ENCODE results near the gene IQCE.

GRCh38 chr7:2644220-2644561, 85.4 kb downstream of the IQCE start:
- no peak for TF ChIP-seq YY1 (IDR thresholded peaks at IDR 0.05; ENCODE audit: extremely low read depth, insufficient replicate concordance, low read depth, low read length)
- no peak for TF ChIP-seq POLR2A (IDR thresholded peaks at IDR 0.05; ENCODE audit: borderline replicate concordance, extremely low read depth, insufficient read depth, insufficient read length)
- TF ChIP-seq EZH2phosphoT487 (IDR thresholded peaks at IDR 0.05; ENCODE audit: borderline replicate concordance): no peak
- no peak for TF ChIP-seq SIN3A (IDR thresholded peaks at IDR 0.05; ENCODE audit: low read depth)
- TF ChIP-seq, protein P1, sequence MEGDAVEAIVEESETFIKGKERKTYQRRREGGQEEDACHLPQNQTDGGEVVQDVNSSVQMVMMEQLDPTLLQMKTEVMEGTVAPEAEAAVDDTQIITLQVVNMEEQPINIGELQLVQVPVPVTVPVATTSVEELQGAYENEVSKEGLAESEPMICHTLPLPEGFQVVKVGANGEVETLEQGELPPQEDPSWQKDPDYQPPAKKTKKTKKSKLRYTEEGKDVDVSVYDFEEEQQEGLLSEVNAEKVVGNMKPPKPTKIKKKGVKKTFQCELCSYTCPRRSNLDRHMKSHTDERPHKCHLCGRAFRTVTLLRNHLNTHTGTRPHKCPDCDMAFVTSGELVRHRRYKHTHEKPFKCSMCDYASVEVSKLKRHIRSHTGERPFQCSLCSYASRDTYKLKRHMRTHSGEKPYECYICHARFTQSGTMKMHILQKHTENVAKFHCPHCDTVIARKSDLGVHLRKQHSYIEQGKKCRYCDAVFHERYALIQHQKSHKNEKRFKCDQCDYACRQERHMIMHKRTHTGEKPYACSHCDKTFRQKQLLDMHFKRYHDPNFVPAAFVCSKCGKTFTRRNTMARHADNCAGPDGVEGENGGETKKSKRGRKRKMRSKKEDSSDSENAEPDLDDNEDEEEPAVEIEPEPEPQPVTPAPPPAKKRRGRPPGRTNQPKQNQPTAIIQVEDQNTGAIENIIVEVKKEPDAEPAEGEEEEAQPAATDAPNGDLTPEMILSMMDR (IDR thresholded peaks at IDR 0.05 in 2 of 3, conservative IDR thresholded peaks at IDR 0.05 in 1 of 3; ENCODE audit: borderline replicate concordance in 1 of 3, insufficient read depth in 1 of 3, low read depth in 2 of 3, low read length in 2 of 3): no peak
- no peak for TF ChIP-seq EZH2 (IDR thresholded peaks at IDR 0.05)
- TF ChIP-seq SP1 (IDR thresholded peaks at IDR 0.05; ENCODE audit: low read depth): no peak
